DOHH2 (cell line): ENCODE results near the gene ROBO1.

Source experiments
- CTCF ChIP-seq: fragments of 200-600 bp; sonication (generic); IDR thresholded peaks from one replicate; pipeline ENCODE4 v1.5.1; 2014; ENCODE audit warnings: antibody characterized with exemption, mild to moderate bottlenecking, low read depth, low read length; ENCODE audit not compliant: poor library complexity, severe bottlenecking
- EZH2phosphoT487 ChIP-seq: fragments of 200-600 bp; sonication (generic); IDR thresholded peaks from 2 replicates; pipeline ENCODE4 v1.6.1; 2017; ENCODE audit warnings: borderline replicate concordance, mild to moderate bottlenecking, antibody characterized with exemption, low read length, moderate library complexity, mixed read lengths

DNA sequence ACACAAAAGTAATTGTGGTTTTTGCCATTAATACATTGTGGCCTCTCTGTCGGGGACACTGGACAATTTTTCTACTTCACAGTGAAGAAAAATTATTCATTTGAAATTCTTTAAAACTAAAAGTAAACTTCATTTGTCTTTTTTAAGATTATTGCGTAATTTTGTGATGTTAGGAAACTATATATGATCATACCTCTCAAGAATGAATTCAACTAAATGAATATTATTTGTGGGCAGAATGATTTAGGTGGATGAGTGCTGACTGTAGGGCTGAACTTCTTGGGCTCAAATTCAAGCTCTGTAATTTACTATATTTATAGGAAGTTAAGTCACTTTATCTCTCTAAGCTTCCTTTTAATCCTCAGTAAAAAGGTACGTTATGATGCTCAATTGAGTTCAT, 441.2 kb downstream of the ROBO1 start:
- no peak for TF ChIP-seq CTCF
- TF ChIP-seq EZH2phosphoT487: no peak
